ENCODE measurements around the gene IFI6. TPM values are rescaled to one million over a fixed set of nuclear protein-coding genes. Genes with fewer than 3 reads are reported as not detected.

The IFI6 gene
- total RNA-seq = 1,000 to 10,000 TPM; 1,453 to 4,818 TPM

GRCh38 chr1:27671964-27672749, at the start of gene IFI6:
TSS of gene IFI6 (minus strand) at chr1:27672192. CDS start at chr1:27669314, 2,878 bp downstream.

GRCh38 chr1:27634985-27635367, 37.0 kb downstream of the IFI6 start, which contains the start of gene FGR:
TSS of gene FGR (minus strand) at chr1:27635185. CDS start at chr1:27623916, 11,269 bp downstream.

Small RNAs within 50 kb of the gene (small RNA-seq; reads per million reads assigned to genes)
- 0 reads per million in 2 donors for gene AL031729.1
- gene RNU6-424P = 0 reads per million in 2 donors
- gene RNU6-949P = 0 reads per million in 2 donors

Other genes starting within 250 kb of the IFI6 start
- 10 to 100 TPM; 12.0 to 15.0 TPM for gene WASF2, start 182.0 kb downstream of the IFI6 start, total RNA-seq
- gene AHDC1, start 68.0 kb downstream of the IFI6 start, total RNA-seq = 10 to 100 TPM in 1 of 2 donors, 1 to 10 TPM in 1; 8.3 to 10.3 TPM
- under 1 TPM in 1 of 2 donors, not detected in 1; 0.33 TPM for gene FGR, start 37.0 kb downstream of the IFI6 start, total RNA-seq
- 10 to 100 TPM; 28.6 to 43.7 TPM for gene FAM76A, start 53.8 kb upstream of the IFI6 start, total RNA-seq
- 10 to 100 TPM; 50.6 to 57.5 TPM for gene STX12, start 101.0 kb upstream of the IFI6 start, total RNA-seq
- gene PPP1R8, start 158.6 kb upstream of the IFI6 start, total RNA-seq = 10 to 100 TPM; 31.7 to 56.3 TPM
- 100 to 1,000 TPM; 129 to 211 TPM for gene THEMIS2, start 200.4 kb upstream of the IFI6 start, total RNA-seq
- 10 to 100 TPM; 30.3 to 48.0 TPM for gene RPA2, start 242.4 kb upstream of the IFI6 start, total RNA-seq

Data from melanocyte of skin (primary cell).